Measurements from ENCODE around the gene SHROOM3. TPM values are rescaled to one million over a fixed set of nuclear protein-coding genes. Genes with fewer than 3 reads are reported as not detected.

Gene SHROOM3
- total and polyA plus RNA-seq, 2 experiments from 2014 or later, result 11.3 to 73.5 TPM

DNA sequence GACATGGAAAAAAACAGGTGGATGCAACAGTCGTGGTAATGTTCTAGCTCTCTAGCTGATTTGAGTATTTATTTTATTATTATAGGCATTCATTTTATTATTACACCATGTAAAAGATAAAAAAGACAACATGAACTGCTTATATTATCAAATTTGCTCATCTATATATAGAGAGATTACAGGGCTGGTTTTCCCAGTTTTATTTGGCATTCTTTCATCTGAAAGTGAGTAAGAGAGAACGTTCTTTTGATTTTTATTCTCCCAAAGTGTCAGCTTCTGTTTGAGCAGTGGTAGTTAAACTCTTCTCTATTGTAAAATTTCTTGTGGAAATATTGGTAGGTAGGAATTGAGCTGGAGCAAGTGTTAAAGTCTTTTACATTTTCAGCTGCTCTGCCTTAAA lies 283.0 kb downstream of the SHROOM3 start:
- Histone ChIP-seq H3K4me1 (ENCODE audit: insufficient read depth) (peaks cover 53% of the 10 kb centered on the region), H3K79me2 (replicated peaks; ENCODE audit: insufficient read depth) (peaks cover 72% of the 10 kb centered on the region), H3K4me3 (no peak overlapping the region), H3K27ac (ENCODE audit: low read depth) (no peak overlapping the region), H3K4me2 (no peak overlapping the region), H4K20me1 (replicated peaks; ENCODE audit: insufficient read depth) (peaks cover 31% of the 10 kb centered on the region), H3F3A (replicated peaks; ENCODE audit: low read depth) (no peaks in the 10 kb centered on the region), H3K36me3 (ENCODE audit: insufficient read depth) (peaks cover 8% of the 10 kb centered on the region; the same call in 1 of the 2 replicates), H3K9me2 (ENCODE audit: insufficient read depth) (no peaks in the 10 kb centered on the region), H3K27me3 (ENCODE audit: insufficient read depth) (no peaks in the 10 kb centered on the region), H2AFZ (no peak overlapping the region)
- Mint-ChIP-seq H3K27ac (no peak overlapping the region), H3K36me3 (ENCODE audit: low read depth) (peaks cover 11% of the 10 kb centered on the region), H3K9me3 (no peaks in the 10 kb centered on the region), H3K4me3 (no peak overlapping the region), H3K27me3 (ENCODE audit: insufficient read depth, low read depth, poor library complexity) (peaks cover 2% of the 10 kb centered on the region), H3K4me1 (peaks cover 45% of the 10 kb centered on the region)
- no peak for DNase-seq (ENCODE audit: low spot score)
- no peak for ATAC-seq
- TF ChIP-seq ZNF114 (CRISPR knock-in tag; IDR thresholded peaks at IDR 0.05) (no peak), EZH2 (IDR thresholded peaks at IDR 0.05; ENCODE audit: low read depth, unreplicated experiment) (no peak), NANOG (IDR thresholded peaks at IDR 0.05; ENCODE audit: borderline replicate concordance) (no peak), CREB1 (CRISPR knock-in tag; IDR thresholded peaks at IDR 0.05; ENCODE audit: low read depth) (no peak), EZH2phosphoT487 (IDR thresholded peaks at IDR 0.05; ENCODE audit: unreplicated experiment) (no peak), POLR2AphosphoS5 (IDR thresholded peaks at IDR 0.05; ENCODE audit: low read depth) (no peak), STAT1 (IDR thresholded peaks at IDR 0.05; ENCODE audit: unreplicated experiment) (no peak), JUNB (IDR thresholded peaks at IDR 0.05; ENCODE audit: unreplicated experiment) (no peak), ZNF331 (CRISPR knock-in tag; IDR thresholded peaks at IDR 0.05; ENCODE audit: low read depth) (no peak)
- TF ChIP-seq, protein P1, sequence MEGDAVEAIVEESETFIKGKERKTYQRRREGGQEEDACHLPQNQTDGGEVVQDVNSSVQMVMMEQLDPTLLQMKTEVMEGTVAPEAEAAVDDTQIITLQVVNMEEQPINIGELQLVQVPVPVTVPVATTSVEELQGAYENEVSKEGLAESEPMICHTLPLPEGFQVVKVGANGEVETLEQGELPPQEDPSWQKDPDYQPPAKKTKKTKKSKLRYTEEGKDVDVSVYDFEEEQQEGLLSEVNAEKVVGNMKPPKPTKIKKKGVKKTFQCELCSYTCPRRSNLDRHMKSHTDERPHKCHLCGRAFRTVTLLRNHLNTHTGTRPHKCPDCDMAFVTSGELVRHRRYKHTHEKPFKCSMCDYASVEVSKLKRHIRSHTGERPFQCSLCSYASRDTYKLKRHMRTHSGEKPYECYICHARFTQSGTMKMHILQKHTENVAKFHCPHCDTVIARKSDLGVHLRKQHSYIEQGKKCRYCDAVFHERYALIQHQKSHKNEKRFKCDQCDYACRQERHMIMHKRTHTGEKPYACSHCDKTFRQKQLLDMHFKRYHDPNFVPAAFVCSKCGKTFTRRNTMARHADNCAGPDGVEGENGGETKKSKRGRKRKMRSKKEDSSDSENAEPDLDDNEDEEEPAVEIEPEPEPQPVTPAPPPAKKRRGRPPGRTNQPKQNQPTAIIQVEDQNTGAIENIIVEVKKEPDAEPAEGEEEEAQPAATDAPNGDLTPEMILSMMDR (conservative IDR thresholded peaks at IDR 0.05; ENCODE audit: low read depth in 2 of 2), result no peak
- TF ChIP-seq, protein P2, sequence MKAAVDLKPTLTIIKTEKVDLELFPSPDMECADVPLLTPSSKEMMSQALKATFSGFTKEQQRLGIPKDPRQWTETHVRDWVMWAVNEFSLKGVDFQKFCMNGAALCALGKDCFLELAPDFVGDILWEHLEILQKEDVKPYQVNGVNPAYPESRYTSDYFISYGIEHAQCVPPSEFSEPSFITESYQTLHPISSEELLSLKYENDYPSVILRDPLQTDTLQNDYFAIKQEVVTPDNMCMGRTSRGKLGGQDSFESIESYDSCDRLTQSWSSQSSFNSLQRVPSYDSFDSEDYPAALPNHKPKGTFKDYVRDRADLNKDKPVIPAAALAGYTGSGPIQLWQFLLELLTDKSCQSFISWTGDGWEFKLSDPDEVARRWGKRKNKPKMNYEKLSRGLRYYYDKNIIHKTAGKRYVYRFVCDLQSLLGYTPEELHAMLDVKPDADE (IDR thresholded peaks at IDR 0.05), result no peak
- TF ChIP-seq, protein P3, sequence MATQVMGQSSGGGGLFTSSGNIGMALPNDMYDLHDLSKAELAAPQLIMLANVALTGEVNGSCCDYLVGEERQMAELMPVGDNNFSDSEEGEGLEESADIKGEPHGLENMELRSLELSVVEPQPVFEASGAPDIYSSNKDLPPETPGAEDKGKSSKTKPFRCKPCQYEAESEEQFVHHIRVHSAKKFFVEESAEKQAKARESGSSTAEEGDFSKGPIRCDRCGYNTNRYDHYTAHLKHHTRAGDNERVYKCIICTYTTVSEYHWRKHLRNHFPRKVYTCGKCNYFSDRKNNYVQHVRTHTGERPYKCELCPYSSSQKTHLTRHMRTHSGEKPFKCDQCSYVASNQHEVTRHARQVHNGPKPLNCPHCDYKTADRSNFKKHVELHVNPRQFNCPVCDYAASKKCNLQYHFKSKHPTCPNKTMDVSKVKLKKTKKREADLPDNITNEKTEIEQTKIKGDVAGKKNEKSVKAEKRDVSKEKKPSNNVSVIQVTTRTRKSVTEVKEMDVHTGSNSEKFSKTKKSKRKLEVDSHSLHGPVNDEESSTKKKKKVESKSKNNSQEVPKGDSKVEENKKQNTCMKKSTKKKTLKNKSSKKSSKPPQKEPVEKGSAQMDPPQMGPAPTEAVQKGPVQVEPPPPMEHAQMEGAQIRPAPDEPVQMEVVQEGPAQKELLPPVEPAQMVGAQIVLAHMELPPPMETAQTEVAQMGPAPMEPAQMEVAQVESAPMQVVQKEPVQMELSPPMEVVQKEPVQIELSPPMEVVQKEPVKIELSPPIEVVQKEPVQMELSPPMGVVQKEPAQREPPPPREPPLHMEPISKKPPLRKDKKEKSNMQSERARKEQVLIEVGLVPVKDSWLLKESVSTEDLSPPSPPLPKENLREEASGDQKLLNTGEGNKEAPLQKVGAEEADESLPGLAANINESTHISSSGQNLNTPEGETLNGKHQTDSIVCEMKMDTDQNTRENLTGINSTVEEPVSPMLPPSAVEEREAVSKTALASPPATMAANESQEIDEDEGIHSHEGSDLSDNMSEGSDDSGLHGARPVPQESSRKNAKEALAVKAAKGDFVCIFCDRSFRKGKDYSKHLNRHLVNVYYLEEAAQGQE (IDR thresholded peaks at IDR 0.05; ENCODE audit: unreplicated experiment), result no peak
- TF ChIP-seq, protein P4, sequence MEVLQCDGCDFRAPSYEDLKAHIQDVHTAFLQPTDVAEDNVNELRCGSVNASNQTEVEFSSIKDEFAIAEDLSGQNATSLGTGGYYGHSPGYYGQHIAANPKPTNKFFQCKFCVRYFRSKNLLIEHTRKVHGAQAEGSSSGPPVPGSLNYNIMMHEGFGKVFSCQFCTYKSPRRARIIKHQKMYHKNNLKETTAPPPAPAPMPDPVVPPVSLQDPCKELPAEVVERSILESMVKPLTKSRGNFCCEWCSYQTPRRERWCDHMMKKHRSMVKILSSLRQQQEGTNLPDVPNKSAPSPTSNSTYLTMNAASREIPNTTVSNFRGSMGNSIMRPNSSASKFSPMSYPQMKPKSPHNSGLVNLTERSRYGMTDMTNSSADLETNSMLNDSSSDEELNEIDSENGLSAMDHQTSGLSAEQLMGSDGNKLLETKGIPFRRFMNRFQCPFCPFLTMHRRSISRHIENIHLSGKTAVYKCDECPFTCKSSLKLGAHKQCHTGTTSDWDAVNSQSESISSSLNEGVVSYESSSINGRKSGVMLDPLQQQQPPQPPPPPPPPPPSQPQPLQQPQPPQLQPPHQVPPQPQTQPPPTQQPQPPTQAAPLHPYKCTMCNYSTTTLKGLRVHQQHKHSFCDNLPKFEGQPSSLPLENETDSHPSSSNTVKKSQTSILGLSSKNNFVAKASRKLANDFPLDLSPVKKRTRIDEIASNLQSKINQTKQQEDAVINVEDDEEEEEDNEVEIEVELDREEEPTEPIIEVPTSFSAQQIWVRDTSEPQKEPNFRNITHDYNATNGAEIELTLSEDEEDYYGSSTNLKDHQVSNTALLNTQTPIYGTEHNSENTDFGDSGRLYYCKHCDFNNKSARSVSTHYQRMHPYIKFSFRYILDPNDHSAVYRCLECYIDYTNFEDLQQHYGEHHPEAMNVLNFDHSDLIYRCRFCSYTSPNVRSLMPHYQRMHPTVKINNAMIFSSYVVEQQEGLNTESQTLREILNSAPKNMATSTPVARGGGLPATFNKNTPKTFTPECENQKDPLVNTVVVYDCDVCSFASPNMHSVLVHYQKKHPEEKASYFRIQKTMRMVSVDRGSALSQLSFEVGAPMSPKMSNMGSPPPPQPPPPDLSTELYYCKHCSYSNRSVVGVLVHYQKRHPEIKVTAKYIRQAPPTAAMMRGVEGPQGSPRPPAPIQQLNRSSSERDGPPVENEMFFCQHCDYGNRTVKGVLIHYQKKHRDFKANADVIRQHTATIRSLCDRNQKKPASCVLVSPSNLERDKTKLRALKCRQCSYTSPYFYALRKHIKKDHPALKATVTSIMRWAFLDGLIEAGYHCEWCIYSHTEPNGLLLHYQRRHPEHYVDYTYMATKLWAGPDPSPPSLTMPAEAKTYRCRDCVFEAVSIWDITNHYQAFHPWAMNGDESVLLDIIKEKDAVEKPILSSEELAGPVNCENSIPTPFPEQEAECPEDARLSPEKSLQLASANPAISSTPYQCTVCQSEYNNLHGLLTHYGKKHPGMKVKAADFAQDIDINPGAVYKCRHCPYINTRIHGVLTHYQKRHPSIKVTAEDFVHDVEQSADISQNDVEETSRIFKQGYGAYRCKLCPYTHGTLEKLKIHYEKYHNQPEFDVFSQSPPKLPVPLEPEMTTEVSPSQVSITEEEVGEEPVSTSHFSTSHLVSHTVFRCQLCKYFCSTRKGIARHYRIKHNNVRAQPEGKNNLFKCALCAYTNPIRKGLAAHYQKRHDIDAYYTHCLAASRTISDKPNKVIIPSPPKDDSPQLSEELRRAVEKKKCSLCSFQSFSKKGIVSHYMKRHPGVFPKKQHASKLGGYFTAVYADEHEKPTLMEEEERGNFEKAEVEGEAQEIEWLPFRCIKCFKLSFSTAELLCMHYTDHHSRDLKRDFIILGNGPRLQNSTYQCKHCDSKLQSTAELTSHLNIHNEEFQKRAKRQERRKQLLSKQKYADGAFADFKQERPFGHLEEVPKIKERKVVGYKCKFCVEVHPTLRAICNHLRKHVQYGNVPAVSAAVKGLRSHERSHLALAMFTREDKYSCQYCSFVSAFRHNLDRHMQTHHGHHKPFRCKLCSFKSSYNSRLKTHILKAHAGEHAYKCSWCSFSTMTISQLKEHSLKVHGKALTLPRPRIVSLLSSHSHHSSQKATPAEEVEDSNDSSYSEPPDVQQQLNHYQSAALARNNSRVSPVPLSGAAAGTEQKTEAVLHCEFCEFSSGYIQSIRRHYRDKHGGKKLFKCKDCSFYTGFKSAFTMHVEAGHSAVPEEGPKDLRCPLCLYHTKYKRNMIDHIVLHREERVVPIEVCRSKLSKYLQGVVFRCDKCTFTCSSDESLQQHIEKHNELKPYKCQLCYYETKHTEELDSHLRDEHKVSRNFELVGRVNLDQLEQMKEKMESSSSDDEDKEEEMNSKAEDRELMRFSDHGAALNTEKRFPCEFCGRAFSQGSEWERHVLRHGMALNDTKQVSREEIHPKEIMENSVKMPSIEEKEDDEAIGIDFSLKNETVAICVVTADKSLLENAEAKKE (CRISPR knock-in tag; IDR thresholded peaks at IDR 0.05), result no peak

Data from GM23338 (cell line).